ENCODE data around the gene NETO2.
"Not testable (repeated sequence)": the region's sequence is repeated elsewhere in the genome, so short reads cannot be mapped to it uniquely, and the experiment has no call there.

NETO2 gene

GRCh38 chr16:47143677-47144558 is at the start of gene NETO2:
Gene NETO2, minus strand, starts transcription at chr16:47143945. Its CDS starts 333 bp downstream, at chr16:47143612.
- DNase-seq (ENCODE audit: low read depth): peak; percentile 33

GRCh38 chr16:47182318-47182717 is 38.6 kb upstream of the NETO2 start:
- DNase-seq (ENCODE audit: low read depth): no peak

GRCh38 chr16:47181066-47181465 is 37.3 kb upstream of the NETO2 start:
- not testable (repeated sequence) for DNase-seq (ENCODE audit: low read depth)

GRCh38 chr16:47180073-47180472 is 36.3 kb upstream of the NETO2 start:
- no peak for DNase-seq (ENCODE audit: low read depth)

GRCh38 chr16:47175152-47175551 is 31.4 kb upstream of the NETO2 start:
- no peak for DNase-seq (ENCODE audit: low read depth)

GRCh38 chr16:47162670-47163420 is 19.1 kb upstream of the NETO2 start:
- no peak for DNase-seq (ENCODE audit: low read depth)

- no peak for DNase-seq (ENCODE audit: low read depth)
Observed at GRCh38 chr16:47161464-47161863, 17.7 kb upstream of the NETO2 start.

GRCh38 chr16:47160422-47160821 is 16.7 kb upstream of the NETO2 start:
- no peak for DNase-seq (ENCODE audit: low read depth)

- no peak for DNase-seq (ENCODE audit: low read depth)
Observed at GRCh38 chr16:47158992-47159391, 15.2 kb upstream of the NETO2 start.

GRCh38 chr16:47156680-47157215 is 13.0 kb upstream of the NETO2 start:
- DNase-seq (ENCODE audit: low read depth): no peak

GRCh38 chr16:47152501-47152900 is 8.8 kb upstream of the NETO2 start:
- not testable (repeated sequence) for DNase-seq (ENCODE audit: low read depth)

GRCh38 chr16:47150067-47150466 is 6.3 kb upstream of the NETO2 start:
- no peak for DNase-seq (ENCODE audit: low read depth)

- no peak for DNase-seq (ENCODE audit: low read depth)
Observed at GRCh38 chr16:47144559-47144877, 773 bp upstream of the NETO2 start.

GRCh38 chr16:47142821-47143676 is 696 bp downstream of the NETO2 start:
- no peak for DNase-seq (ENCODE audit: low read depth)

GRCh38 chr16:47142486-47142820 is 1.3 kb downstream of the NETO2 start:
- DNase-seq (ENCODE audit: low read depth): no peak

GRCh38 chr16:47141773-47142485 is 1.8 kb downstream of the NETO2 start:
- DNase-seq (ENCODE audit: low read depth): peak; percentile 71

- no peak for DNase-seq (ENCODE audit: low read depth)
Observed at GRCh38 chr16:47140686-47141085, 3.1 kb downstream of the NETO2 start.

- DNase-seq (ENCODE audit: low read depth): no peak
Observed at GRCh38 chr16:47139561-47140185, 4.1 kb downstream of the NETO2 start.

- not testable (repeated sequence) for DNase-seq (ENCODE audit: low read depth)
Observed at GRCh38 chr16:47137925-47138324, 5.8 kb downstream of the NETO2 start.

GRCh38 chr16:47136099-47136842 is 7.5 kb downstream of the NETO2 start:
- no peak for DNase-seq (ENCODE audit: low read depth)

Measured in stimulated activated CD8-positive, alpha-beta memory T cell treated with anti-CD3 and anti-CD28 coated beads, Interleukin-12 subunit alpha, Interleukin-12 subunit beta, amount 100 ng/mL, for 1 hour (primary cell).